GM23338 (cell line): ENCODE data around the gene PRDM10.

Experiments
- CREB1 ChIP-seq: fragments of 250-450 bp; sonication (Bioruptor Pico); IDR thresholded peaks from 2 replicates; pipeline ENCODE4 v1.5.0; 2020; ENCODE audit warnings: low read depth, mild to moderate bottlenecking, moderate library complexity
- CTCF ChIP-seq, 2 experiments: fragments of 200-600 bp in 1 of 2; sonication (generic) in 1 of 2; conservative IDR thresholded peaks; 2 replicates each; pipeline versions ENCODE4 v1.5.1 to v1.6.1; 2016 to 2017; ENCODE audit warnings: antibody characterized with exemption in 2 of 2, low read depth in 2 of 2, mild to moderate bottlenecking in 2 of 2, moderate library complexity in 1 of 2
- ETS1 ChIP-seq: IDR thresholded peaks from 2 replicates; pipeline ENCODE4 v1.6.1; 2016; ENCODE audit warnings: antibody characterized with exemption
- EZH2 ChIP-seq: fragments of 200-600 bp; sonication (generic); IDR thresholded peaks from one replicate; pipeline ENCODE4 v1.8.0; 2017; ENCODE audit warnings: antibody characterized with exemption, mild to moderate bottlenecking, low read depth; ENCODE audit not compliant: unreplicated experiment
- EZH2phosphoT487 ChIP-seq: fragments of 200-600 bp; sonication (generic); IDR thresholded peaks from one replicate; pipeline ENCODE4 v1.8.1; 2018; ENCODE audit warnings: antibody characterized with exemption; ENCODE audit not compliant: unreplicated experiment
- POLR2AphosphoS5 ChIP-seq: IDR thresholded peaks from 2 replicates; pipeline ENCODE4 v1.6.1; 2016; ENCODE audit warnings: antibody characterized with exemption, low read depth
- REST ChIP-seq: IDR thresholded peaks from one replicate; pipeline ENCODE4 v1.6.1; 2018; ENCODE audit warnings: antibody characterized with exemption; ENCODE audit not compliant: unreplicated experiment

GRCh38 chr11:129881570-129882170 is 121.0 kb downstream of the PRDM10 start:
- TF ChIP-seq CTCF (conservative IDR thresholded peaks at IDR 0.05; ENCODE audit: low read depth in 2 of 2), result peak; percentile 59 to 66
- TF ChIP-seq POLR2AphosphoS5, result no peak
- TF ChIP-seq REST, result no peak
- no peak for TF ChIP-seq CREB1
- TF ChIP-seq EZH2, result no peak
- no peak for TF ChIP-seq EZH2phosphoT487
- no peak for TF ChIP-seq ETS1
